GM12864 (cell line): Measurements from ENCODE around the gene CLEC17A.
A peak's percentile ranks its signal among the peaks of the same experiment; 100 is the strongest.
"Not testable (repeated sequence)": the region's sequence is repeated elsewhere in the genome, so short reads cannot be mapped to it uniquely, and the experiment has no call there.

Experiments used
- DNase-seq: peaks from one replicate; pipeline ENCODE4 v3.0.0-alpha.2; 2011; ENCODE audit warnings: low read depth
- H3K4me3 ChIP-seq: 2 replicates; pipeline ENCODE4 v1.5.1; 2011; ENCODE audit warnings: mild to moderate bottlenecking, low read depth, low read length, control low read depth
- CTCF ChIP-seq: IDR thresholded peaks from 2 replicates; pipeline ENCODE4 v1.5.1; 2011; ENCODE audit warnings: low read depth, mild to moderate bottlenecking, moderate library complexity, low read length, control low read depth, inconsistent platforms; ENCODE audit errors: missing control alignments

CLEC17A gene

GRCh38 chr19:14544977-14545715, 37.7 kb upstream of the CLEC17A start:
- no peak for DNase-seq
- no peak overlapping the region for H3K4me3 ChIP-seq
- no peak for TF ChIP-seq CTCF

GRCh38 chr19:14545716-14546082, 37.2 kb upstream of the CLEC17A start:
- DNase-seq: no peak
- no peak overlapping the region for H3K4me3 ChIP-seq
- no peak for TF ChIP-seq CTCF

DNA sequence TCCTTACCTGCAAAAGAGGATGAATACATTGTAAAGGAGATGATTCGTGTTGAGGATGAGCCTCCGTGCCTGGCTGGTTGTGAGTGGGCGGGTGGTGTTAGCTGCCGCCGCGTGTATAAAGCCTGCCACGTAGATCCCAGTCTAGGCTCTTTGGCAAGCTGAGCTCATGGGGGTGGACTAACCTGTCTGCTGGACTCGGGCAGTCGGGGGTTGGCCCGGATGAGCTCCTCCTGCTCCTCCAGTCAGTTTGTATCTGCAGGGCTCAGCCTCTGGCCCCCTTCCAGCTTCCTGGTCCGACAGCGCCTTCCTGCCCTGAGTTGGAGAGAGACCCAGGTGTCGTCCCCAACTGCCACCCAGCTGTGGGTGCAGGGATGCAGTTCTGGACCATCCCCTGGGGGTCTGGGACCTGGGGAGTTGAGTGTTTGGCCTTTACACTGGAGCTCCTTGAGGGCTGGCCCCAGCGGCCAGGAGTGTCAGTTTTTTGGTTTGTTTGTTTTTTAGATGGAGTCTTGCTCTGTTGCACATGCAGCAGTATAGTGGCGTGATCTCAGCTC, 32.6 kb upstream of the CLEC17A start:
- no peak for DNase-seq
- no peak for TF ChIP-seq CTCF
- no peak overlapping the region for H3K4me3 ChIP-seq

GRCh38 chr19:14551134-14552005, 31.5 kb upstream of the CLEC17A start:
- peak; percentile 43 for TF ChIP-seq CTCF
- not testable (repeated sequence) for H3K4me3 ChIP-seq, DNase-seq

DNA sequence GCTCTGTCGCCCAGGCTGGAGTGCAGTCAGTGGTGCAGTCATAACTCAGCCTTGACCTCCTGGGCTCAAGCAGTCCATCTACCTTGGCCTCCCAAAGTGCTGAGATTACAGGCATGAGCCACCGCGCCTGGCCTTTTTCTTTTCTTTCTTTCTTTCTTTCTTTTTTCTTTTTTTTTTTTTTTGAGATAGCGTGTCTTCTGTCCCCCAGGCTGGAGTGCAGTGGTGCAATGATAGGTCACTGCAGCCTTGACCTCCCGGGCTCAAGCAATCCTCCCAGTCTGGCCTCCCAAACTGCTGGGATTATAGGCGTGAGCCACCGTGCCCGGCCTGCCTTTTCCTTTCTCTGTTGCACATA, 30.9 kb upstream of the CLEC17A start:
- DNase-seq, H3K4me3 ChIP-seq: not testable (repeated sequence)

GRCh38 chr19:14553042-14553938, 29.6 kb upstream of the CLEC17A start:
- H3K4me3 ChIP-seq: no peak overlapping the region
- no peak for DNase-seq
- TF ChIP-seq CTCF: no peak

- DNase-seq: no peak
- no peak for TF ChIP-seq CTCF
- H3K4me3 ChIP-seq: no peak overlapping the region
Measured at GRCh38 chr19:14553939-14554243, 29.0 kb upstream of the CLEC17A start.
